Adrenal gland (tissue), 5 donors: ENCODE results near the gene PSMB7.

ENCODE experiments used
- CTCF ChIP-seq, 6 experiments: fragments of 450-650 bp in 4 of 6; fragments of 200-600 bp in 2 of 6; sonication (generic) in 1 of 6; IDR thresholded peaks; 1 replicate in 5 of 6; 2 replicates in 1 of 6; pipeline versions ENCODE4 v1.5.1 to v1.8.0; 2016 to 2021; ENCODE audit warnings: antibody characterized with exemption in 6 of 6, mild to moderate bottlenecking in 2 of 6, moderate library complexity in 1 of 6
- POLR2A ChIP-seq, 2 donors: fragments of 450-650 bp; IDR thresholded peaks; one replicate each; pipeline ENCODE4 v1.6.1; 2017; ENCODE audit warnings: antibody characterized with exemption in 2 of 2, mild to moderate bottlenecking in 2 of 2, moderate library complexity in 1 of 2
- donor health status: DM: no; HTN: no; CAD: no.

DNA sequence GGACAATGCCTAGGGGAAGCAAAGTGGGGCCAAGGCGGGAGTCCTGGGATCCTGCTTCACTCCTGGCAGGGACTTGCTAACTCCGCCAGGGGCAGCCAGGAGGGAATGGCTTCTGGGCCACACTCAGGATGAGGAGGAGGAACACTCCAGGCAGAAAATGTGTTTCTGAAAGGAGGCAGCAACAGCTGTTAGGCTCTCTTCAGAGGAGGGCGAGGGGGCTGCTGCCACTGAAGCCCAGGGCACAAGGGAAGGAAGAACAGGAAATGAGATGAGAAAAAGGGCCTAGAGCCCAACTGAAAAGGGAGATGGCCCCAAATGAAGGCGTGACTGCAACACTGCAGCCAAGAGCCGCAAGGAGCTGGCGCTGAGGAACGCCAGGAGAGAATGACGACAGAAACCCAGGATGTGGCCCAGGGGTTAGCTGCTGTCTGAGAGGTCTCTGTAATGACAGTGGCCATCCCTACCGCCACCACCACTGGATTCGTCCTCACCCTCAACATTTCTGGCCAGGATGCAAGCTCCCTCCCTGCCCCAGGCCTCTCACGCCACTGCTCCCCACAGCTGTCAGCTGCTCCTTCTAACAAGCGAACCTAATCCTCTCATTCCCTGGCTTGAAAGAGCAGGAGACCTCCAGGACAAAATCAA, 15.8 kb downstream of the PSMB7 start:
- TF ChIP-seq POLR2A (IDR thresholded peaks at IDR 0.05), result no peak
- no peak for TF ChIP-seq CTCF (IDR thresholded peaks at IDR 0.05)
